GM23248 (cell line): ENCODE data around the gene CLCF1. TPM values are rescaled to one million over a fixed set of nuclear protein-coding genes. Genes with fewer than 3 reads are reported as not detected.
A peak's percentile ranks its signal among the peaks of the same experiment; 100 is the strongest.

Experiments
- DNase-seq: peaks from one replicate; pipeline ENCODE4 v3.0.0-alpha.2; 2015
- H2AFZ ChIP-seq: fragments of 200-600 bp; sonication (generic); 2 replicates; pipeline ENCODE4 v1.6.1; 2016; ENCODE audit warnings: antibody characterized with exemption
- H3F3A ChIP-seq: fragments of 200-600 bp; sonication (generic); 2 replicates; pipeline ENCODE4 v1.6.1; 2016; ENCODE audit warnings: mild to moderate bottlenecking, antibody characterized with exemption, mixed run types; ENCODE audit not compliant: insufficient read depth
- H3K27ac ChIP-seq: fragments of 200-600 bp; sonication (generic); 2 replicates; pipeline ENCODE4 v1.5.1; 2016; ENCODE audit warnings: mild to moderate bottlenecking
- H3K27me3 ChIP-seq: fragments of 200-600 bp; sonication (generic); replicated peaks from 2 replicates; pipeline ENCODE4 v1.6.1; 2016; ENCODE audit warnings: mild to moderate bottlenecking; ENCODE audit not compliant: insufficient read depth
- H3K36me3 ChIP-seq: fragments of 200-600 bp; sonication (generic); 2 replicates; pipeline ENCODE4 v1.6.1; 2016; ENCODE audit warnings: low read depth, mild to moderate bottlenecking
- H3K4me1 ChIP-seq: fragments of 200-600 bp; sonication (generic); 2 replicates; pipeline ENCODE4 v1.6.1; 2016; ENCODE audit warnings: mild to moderate bottlenecking; ENCODE audit not compliant: insufficient read depth
- H3K4me2 ChIP-seq: fragments of 200-600 bp; sonication (generic); one replicate; pipeline ENCODE4 v1.6.1; 2016; ENCODE audit warnings: mild to moderate bottlenecking; ENCODE audit not compliant: unreplicated experiment
- H3K4me3 ChIP-seq: fragments of 200-600 bp; sonication (generic); 2 replicates; pipeline ENCODE4 v1.5.1; 2016; ENCODE audit warnings: mild to moderate bottlenecking
- H3K79me2 ChIP-seq: fragments of 200-600 bp; sonication (generic); 2 replicates; pipeline ENCODE4 v1.6.1; 2016; ENCODE audit warnings: mild to moderate bottlenecking; ENCODE audit not compliant: insufficient read depth
- H3K9ac ChIP-seq: fragments of 200-600 bp; sonication (generic); 2 replicates; pipeline ENCODE4 v1.6.1; 2016; ENCODE audit warnings: mild to moderate bottlenecking
- H3K9me2 ChIP-seq: fragments of 200-600 bp; sonication (generic); 2 replicates; pipeline ENCODE4 v1.6.1; 2016; ENCODE audit warnings: mixed run types, mild to moderate bottlenecking, moderate library complexity; ENCODE audit not compliant: insufficient read depth
- H3K9me3 ChIP-seq: fragments of 200-600 bp; sonication (generic); one replicate; pipeline ENCODE4 v1.6.1; 2017; ENCODE audit warnings: low read depth
- H4K20me1 ChIP-seq: fragments of 200-600 bp; sonication (generic); 2 replicates; pipeline ENCODE4 v1.6.0; 2016; ENCODE audit not compliant: insufficient read depth
- EZH2 ChIP-seq: fragments of 200-600 bp; sonication (generic); IDR thresholded peaks from 2 replicates; pipeline ENCODE4 v1.6.1; 2018; ENCODE audit warnings: antibody characterized with exemption, mild to moderate bottlenecking; ENCODE audit not compliant: insufficient read depth, poor library complexity, severe bottlenecking
- EZH2phosphoT487 ChIP-seq: fragments of 200-600 bp; sonication (generic); IDR thresholded peaks from 2 replicates; pipeline ENCODE4 v1.6.1; 2018; ENCODE audit warnings: antibody characterized with exemption, moderate library complexity, mild to moderate bottlenecking, low read depth; ENCODE audit not compliant: insufficient read depth
- WGBS, 2 experiments: methylation state at CpG; one replicate each; pipeline ENCODE4 v1.1.6; 2015 to 2017; ENCODE audit warnings: low lambda C conversion rate in 2 of 2, low coverage in 1 of 2; ENCODE audit errors: missing lambda C conversion rate in 2 of 2; 5-methylcytosine and 5-hydroxymethylcytosine counted together
- in situ Hi-C: fragments of 300-500 bp; cut with MboI; formaldehyde crosslinking; loops from 2 replicates; pipeline ENCODE4 v1.15.0; 2020
- polyA plus RNA-seq: library from polyadenylated mRNA; unstranded; fragments of >200 nt; fragmentation: Nextera tagmentation; extraction: Ambion mirVana; gene quantifications from 2 replicates; pipeline ENCODE4 v1.2.1, GENCODE V29; 2016
- total RNA-seq: library from RNA; depleted of rRNA; stranded (reverse); fragments of >200 nt; shearing (Covaris generic); gene quantifications from 2 replicates; pipeline ENCODE4 v1.2.3, GENCODE V29; 2014

Gene CLCF1
- total and polyA plus RNA-seq, 2 experiments from 2014 or later, result 20.0 to 39.1 TPM

GRCh38 chr11:67317888-67318555 is 55.4 kb downstream of the CLCF1 start:
- Histone ChIP-seq H3K4me3 (peak overlapping the region; percentile 82), H3K36me3 (no peaks in the 10 kb centered on the region), H3K4me2 (peak overlapping the region; percentile 72), H3K4me1 (peaks cover 5% of the 10 kb centered on the region; the same call in 1 of the 2 replicates), H3K27ac (no peak overlapping the region), H3K9me2 (no peaks in the 10 kb centered on the region), H3K9me3 (no peaks in the 10 kb centered on the region), H3F3A (no peaks in the 10 kb centered on the region), H3K27me3 (no peaks in the 10 kb centered on the region), H3K79me2 (no peaks in the 10 kb centered on the region), H4K20me1 (no peaks in the 10 kb centered on the region), H3K9ac (peak overlapping the region; percentile 66), H2AFZ (peak overlapping the region; percentile 79)
- in situ Hi-C loops, result no loop called here
- TF ChIP-seq EZH2 (no peak), EZH2phosphoT487 (no peak)
- peak; percentile 9 for DNase-seq
- WGBS, 2 experiments, result 0 to 3% methylated on average over 45 to 49 of the region's 53 CpGs

- peaks cover 5% of the 10 kb centered on the region; the same call in 1 of the 2 replicates for H3K4me1 ChIP-seq
- WGBS, 2 experiments, result 0 to 2% methylated on average over 52 to 54 of the region's 55 CpGs
- no peaks in the 10 kb centered on the region for H3K36me3 ChIP-seq
- H3K9me2 ChIP-seq, result no peaks in the 10 kb centered on the region
- peak overlapping the region; percentile 37 for H3K27ac ChIP-seq
- peak overlapping the region; percentile 66 for H3K9ac ChIP-seq
- no peaks in the 10 kb centered on the region for H4K20me1 ChIP-seq
- no peak for TF ChIP-seq EZH2phosphoT487
- TF ChIP-seq EZH2, result no peak
- no peaks in the 10 kb centered on the region for H3K27me3 ChIP-seq
- DNase-seq, result peak; percentile 99
- peak overlapping the region; percentile 72 for H3K4me2 ChIP-seq
- no peaks in the 10 kb centered on the region for H3K9me3 ChIP-seq
- H3F3A ChIP-seq, result no peaks in the 10 kb centered on the region
- H3K4me3 ChIP-seq, result peak overlapping the region; percentile 82
- H2AFZ ChIP-seq, result peak overlapping the region; percentile 79
- no peaks in the 10 kb centered on the region for H3K79me2 ChIP-seq
- in situ Hi-C loops, result no loop called here
These were observed 56.1 kb downstream of the CLCF1 start for GRCh38 chr11:67317205-67317887.

- TF ChIP-seq EZH2 (no peak), EZH2phosphoT487 (no peak)
- H3K9ac ChIP-seq, result peak overlapping the region; percentile 66
- H3K27ac ChIP-seq, result peak overlapping the region; percentile 37
- H3K36me3 ChIP-seq, result no peaks in the 10 kb centered on the region
- H3K27me3 ChIP-seq, result no peaks in the 10 kb centered on the region
- DNase-seq, result no peak
- H3K79me2 ChIP-seq, result no peaks in the 10 kb centered on the region
- in situ Hi-C loops, result no loop called here
- peak overlapping the region; percentile 79 for H2AFZ ChIP-seq
- peak overlapping the region; percentile 82 for H3K4me3 ChIP-seq
- H3F3A ChIP-seq, result no peaks in the 10 kb centered on the region
- 0 to 1% methylated on average over 9 to 10 of the region's 10 CpGs for WGBS, 2 experiments
- H3K9me2 ChIP-seq, result no peaks in the 10 kb centered on the region
- no peaks in the 10 kb centered on the region for H4K20me1 ChIP-seq
- H3K4me1 ChIP-seq, result peaks cover 5% of the 10 kb centered on the region; the same call in 1 of the 2 replicates
- H3K9me3 ChIP-seq, result no peaks in the 10 kb centered on the region
- peak overlapping the region; percentile 72 for H3K4me2 ChIP-seq
These were observed 56.6 kb downstream of the CLCF1 start for GRCh38 chr11:67316882-67317204.

- no peaks in the 10 kb centered on the region for H3K36me3 ChIP-seq
- H3K9ac ChIP-seq, result no peak overlapping the region
- H3K9me2 ChIP-seq, result no peaks in the 10 kb centered on the region
- no peaks in the 10 kb centered on the region for H3K79me2 ChIP-seq
- in situ Hi-C loops, result no loop called here
- no peaks in the 10 kb centered on the region for H3K9me3 ChIP-seq
- no peaks in the 10 kb centered on the region for H3K27me3 ChIP-seq
- H3K4me2 ChIP-seq, result no peak overlapping the region
- H2AFZ ChIP-seq, result no peak overlapping the region
- WGBS, 2 experiments, result 84 to 89% methylated on average over 9 of the region's 9 CpGs
- H4K20me1 ChIP-seq, result no peaks in the 10 kb centered on the region
- TF ChIP-seq EZH2, result no peak
- no peak for TF ChIP-seq EZH2phosphoT487
- peaks cover 5% of the 10 kb centered on the region; the same call in 1 of the 2 replicates for H3K4me1 ChIP-seq
- DNase-seq, result no peak
- no peak overlapping the region for H3K4me3 ChIP-seq
- no peak overlapping the region for H3K27ac ChIP-seq
- H3F3A ChIP-seq, result no peaks in the 10 kb centered on the region
These were observed 58.0 kb downstream of the CLCF1 start for GRCh38 chr11:67315325-67315909.
